K562 (cell line): Measurements from ENCODE around the gene DCTD.

ENCODE experiments used
- ATF3 ChIP-seq, 2 experiments: fragments of 450-650 bp in 1 of 2; sonication (generic) in 1 of 2; formaldehyde crosslinking in 1 of 2; IDR thresholded peaks in 1 of 2; conservative IDR thresholded peaks in 1 of 2; 2 replicates each; pipeline versions ENCODE4 v1.6.1 to v1.8.1; 2016 to 2023; ENCODE audit warnings: mild to moderate bottlenecking in 2 of 2, moderate library complexity in 2 of 2, inconsistent platforms in 1 of 2, missing genetic modification reagents in 1 of 2
- CC2D1A ChIP-seq: fragments of 450-650 bp; IDR thresholded peaks from 2 replicates; pipeline ENCODE4 v1.6.1; 2017; ENCODE audit warnings: mild to moderate bottlenecking
- CHD1 ChIP-seq: fragments of 200-600 bp; sonication (generic); IDR thresholded peaks from one replicate; pipeline ENCODE4 v1.6.1; 2012; ENCODE audit warnings: mild to moderate bottlenecking, moderate library complexity, low read length, inconsistent platforms
- CTCF ChIP-seq, 3 experiments: IDR thresholded peaks in 2 of 3; conservative IDR thresholded peaks in 1 of 3; 2 replicates each; pipeline ENCODE4 v1.5.1; 2011 to 2012; ENCODE audit warnings: low read length in 3 of 3, mild to moderate bottlenecking in 3 of 3, control low read depth in 2 of 3, improper control_type of control experiment in 1 of 3, inconsistent platforms in 1 of 3, low read depth in 1 of 3, mixed read lengths in 1 of 3, moderate library complexity in 1 of 3; ENCODE audit not compliant: insufficient read depth in 2 of 3
- ETS2 ChIP-seq: IDR thresholded peaks from 2 replicates; pipeline ENCODE4 v1.6.1; 2016; ENCODE audit warnings: borderline replicate concordance, missing genetic modification characterization, mild to moderate bottlenecking, moderate library complexity, missing compliant biosample characterization; ENCODE audit not compliant: poor library complexity, severe bottlenecking
- EZH2 ChIP-seq: IDR thresholded peaks from 2 replicates; pipeline ENCODE4 v1.6.1; 2012; ENCODE audit warnings: low read depth, mild to moderate bottlenecking, inconsistent platforms, low read length, borderline replicate concordance
- FOXA1 ChIP-seq: fragments of 450-650 bp; IDR thresholded peaks from 2 replicates; pipeline ENCODE4 v1.6.1; 2016; ENCODE audit warnings: mild to moderate bottlenecking, borderline replicate concordance
- HNRNPLL ChIP-seq: fragments of 200-400 bp; formaldehyde crosslinking; IDR thresholded peaks from 2 replicates; pipeline ENCODE4 v1.6.1; 2017; ENCODE audit warnings: low read length, low read depth, mild to moderate bottlenecking; ENCODE audit not compliant: poor library complexity, severe bottlenecking
- MTA1 ChIP-seq: fragments of 450-650 bp; IDR thresholded peaks from 2 replicates; pipeline ENCODE4 v1.6.1; 2017; ENCODE audit warnings: borderline replicate concordance
- POLR2A ChIP-seq: fragments of 450-650 bp; conservative IDR thresholded peaks from 2 replicates; pipeline ENCODE4 v1.6.1; 2016
- TAF1 ChIP-seq: IDR thresholded peaks from 2 replicates; pipeline ENCODE4 v1.6.1; 2011; ENCODE audit warnings: mild to moderate bottlenecking, low read length, moderate library complexity; ENCODE audit not compliant: insufficient read depth, control insufficient read depth, severe bottlenecking; ENCODE audit errors: extremely low read depth
- ZFX ChIP-seq: sonication (generic); formaldehyde crosslinking; IDR thresholded peaks from 2 replicates; pipeline ENCODE4 v1.8.0; 2022; ENCODE audit warnings: mild to moderate bottlenecking, missing genetic modification reagents, moderate library complexity
- ZNF274 ChIP-seq: IDR thresholded peaks from 2 replicates; pipeline ENCODE4 v1.6.1; 2011; ENCODE audit warnings: low read depth, mild to moderate bottlenecking, low read length, moderate library complexity, borderline replicate concordance

- TF ChIP-seq ZFX (CRISPR knock-in tag): no peak
- no peak for TF ChIP-seq TAF1
- no peak for TF ChIP-seq MTA1
- TF ChIP-seq POLR2A: no peak
- TF ChIP-seq ZNF274: no peak
- TF ChIP-seq CC2D1A: no peak
- TF ChIP-seq CTCF (IDR thresholded peaks at IDR 0.05 in 2 of 3, conservative IDR thresholded peaks at IDR 0.05 in 1 of 3; ENCODE audit: insufficient read depth in 2 of 3, low read depth in 1 of 3, low read length in 3 of 3): no peak
- TF ChIP-seq CHD1: no peak
- TF ChIP-seq ATF3 (IDR thresholded peaks at IDR 0.05): no peak
- no peak for TF ChIP-seq ATF3 (CRISPR knock-in tag; conservative IDR thresholded peaks at IDR 0.05)
- no peak for TF ChIP-seq HNRNPLL
- no peak for TF ChIP-seq ETS2 (tag)
- TF ChIP-seq FOXA1: no peak
- TF ChIP-seq EZH2: no peak
Measured at GRCh38 chr4:182929296-182929695, 12.1 kb upstream of the DCTD start.
